Ascending aorta (tissue), 2 donors: ENCODE data around the gene SAYSD1. TPM values are rescaled to one million over a fixed set of nuclear protein-coding genes. Genes with fewer than 3 reads are reported as not detected.

ENCODE experiments used
- DNase-seq, 2 donors: peaks; one replicate each; pipeline ENCODE4 v3.0.0-alpha.2; 2019; ENCODE audit warnings: low spot score in 2 of 2
- H3K27ac ChIP-seq, 2 donors: fragments of 200-600 bp; sonication (generic); one replicate each; pipeline ENCODE4 v1.5.1; 2016 to 2017; ENCODE audit warnings: mild to moderate bottlenecking in 1 of 2
- H3K27me3 ChIP-seq: fragments of 200-600 bp; sonication (generic); one replicate; pipeline ENCODE4 v1.5.1; 2017
- H3K36me3 ChIP-seq, 2 donors: fragments of 200-600 bp; sonication (generic); one replicate each; pipeline ENCODE4 v1.5.1; 2016
- H3K4me1 ChIP-seq, 2 donors: fragments of 200-600 bp; sonication (generic); one replicate each; pipeline ENCODE4 v1.5.1; 2016 to 2017; ENCODE audit warnings: mild to moderate bottlenecking in 1 of 2
- H3K4me3 ChIP-seq, 2 donors: fragments of 200-600 bp; sonication (generic); one replicate each; pipeline ENCODE4 v1.5.1; 2016 to 2017; ENCODE audit warnings: mild to moderate bottlenecking in 1 of 2
- H3K9me3 ChIP-seq, 2 donors: fragments of 200-600 bp; sonication (generic); one replicate each; pipeline ENCODE4 v1.5.1; 2016
- CTCF ChIP-seq, 3 experiments: fragments of 200-600 bp in 2 of 3; fragments of 450-650 bp in 1 of 3; sonication (generic) in 2 of 3; IDR thresholded peaks; one replicate each; pipeline ENCODE4 v1.5.1; 2016 to 2019; ENCODE audit warnings: antibody characterized with exemption in 3 of 3, mild to moderate bottlenecking in 1 of 3, moderate library complexity in 1 of 3
- intact Hi-C: fragments of 100-400 bp; cut with DNase I; formaldehyde crosslinking; loops from one replicate; pipeline ENCODE4 v1.15.1; 2023
- total RNA-seq: library from RNA; depleted of rRNA; stranded (reverse); fragments of >200 nt; gene quantifications from one replicate; pipeline ENCODE4 v1.1.0, GENCODE V29; 2016

Gene SAYSD1
- total RNA-seq, 1 donor from 2014 or later = 2.1 TPM

DNA sequence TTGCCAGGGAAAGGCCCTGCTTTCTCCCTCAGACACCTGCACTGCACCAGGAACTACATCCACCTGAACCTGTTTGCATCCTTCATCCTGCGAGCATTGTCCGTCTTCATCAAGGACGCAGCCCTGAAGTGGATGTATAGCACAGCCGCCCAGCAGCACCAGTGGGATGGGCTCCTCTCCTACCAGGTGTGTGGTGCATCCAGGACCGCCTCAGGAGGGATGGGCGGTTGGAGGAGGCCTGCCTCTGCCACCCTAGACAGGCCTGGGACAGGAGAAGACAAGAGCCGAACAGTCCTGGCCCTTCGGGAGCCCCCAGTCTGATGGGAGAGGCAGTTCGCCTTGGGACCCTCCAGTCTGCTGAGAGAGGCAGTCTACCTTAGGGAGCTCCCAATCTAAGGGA lies 42.2 kb downstream of the SAYSD1 start:
- Histone ChIP-seq H3K36me3 (no peaks in the 10 kb centered on the region), H3K4me1 (no peaks in the 10 kb centered on the region), H3K4me3 (no peak overlapping the region), H3K27me3 (no peaks in the 10 kb centered on the region), H3K9me3 (no peaks in the 10 kb centered on the region), H3K27ac (no peak overlapping the region)
- intact Hi-C loops = no loop called here
- no peak for DNase-seq
- no peak for TF ChIP-seq CTCF (IDR thresholded peaks at IDR 0.05)

DNA sequence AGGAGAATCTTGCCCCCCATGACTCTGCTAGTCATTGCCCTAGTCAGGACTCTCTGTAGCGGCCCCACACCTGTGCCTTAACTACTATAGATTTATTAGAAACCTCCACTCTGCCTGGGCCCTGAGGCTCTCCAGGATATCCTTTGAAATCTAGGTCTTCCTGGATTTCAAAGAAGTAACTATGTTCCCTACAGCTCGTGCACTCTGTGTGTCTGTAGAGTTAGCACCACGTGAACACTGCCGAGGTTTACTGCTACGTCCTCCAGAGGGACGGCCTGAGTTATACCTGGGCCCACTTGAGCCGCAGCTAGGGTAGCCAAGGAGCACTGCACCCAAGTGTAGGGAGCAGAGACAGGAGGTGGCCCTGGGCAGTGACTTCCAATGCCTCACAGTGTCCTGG lies 46.6 kb downstream of the SAYSD1 start:
- no peak for TF ChIP-seq CTCF (IDR thresholded peaks at IDR 0.05)
- no peaks in the 10 kb centered on the region for H3K36me3 ChIP-seq
- H3K27me3 ChIP-seq = no peaks in the 10 kb centered on the region
- H3K27ac ChIP-seq = no peak overlapping the region
- H3K4me1 ChIP-seq = no peaks in the 10 kb centered on the region
- no peak for DNase-seq
- H3K4me3 ChIP-seq = no peak overlapping the region
- intact Hi-C loops = no loop called here
- H3K9me3 ChIP-seq = no peaks in the 10 kb centered on the region

DNA sequence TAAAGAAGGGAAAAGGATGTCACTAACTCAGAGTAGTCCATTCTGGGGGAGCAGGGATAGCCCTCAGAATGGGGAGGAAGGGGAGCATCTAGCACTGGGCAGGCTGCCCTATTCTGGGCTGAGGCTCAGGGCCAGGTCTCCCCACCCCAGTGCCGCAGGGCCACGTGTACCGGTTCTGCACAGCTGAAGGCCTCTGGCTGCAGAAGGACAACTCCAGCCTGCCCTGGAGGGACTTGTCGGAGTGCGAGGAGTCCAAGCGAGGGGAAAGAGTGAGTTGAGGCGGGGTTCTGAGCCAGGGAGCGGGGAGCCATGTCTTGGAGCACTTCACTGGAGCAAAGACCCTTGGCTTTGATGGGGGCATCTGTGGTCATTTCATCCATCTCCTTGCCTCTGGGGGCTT lies 49.4 kb downstream of the SAYSD1 start:
- H3K27ac ChIP-seq = no peak overlapping the region
- no peaks in the 10 kb centered on the region for H3K36me3 ChIP-seq
- no peak overlapping the region for H3K4me3 ChIP-seq
- no peak for TF ChIP-seq CTCF (IDR thresholded peaks at IDR 0.05)
- no peaks in the 10 kb centered on the region for H3K9me3 ChIP-seq
- no peaks in the 10 kb centered on the region for H3K27me3 ChIP-seq
- intact Hi-C loops = no loop called here
- no peak for DNase-seq
- no peaks in the 10 kb centered on the region for H3K4me1 ChIP-seq

DNA sequence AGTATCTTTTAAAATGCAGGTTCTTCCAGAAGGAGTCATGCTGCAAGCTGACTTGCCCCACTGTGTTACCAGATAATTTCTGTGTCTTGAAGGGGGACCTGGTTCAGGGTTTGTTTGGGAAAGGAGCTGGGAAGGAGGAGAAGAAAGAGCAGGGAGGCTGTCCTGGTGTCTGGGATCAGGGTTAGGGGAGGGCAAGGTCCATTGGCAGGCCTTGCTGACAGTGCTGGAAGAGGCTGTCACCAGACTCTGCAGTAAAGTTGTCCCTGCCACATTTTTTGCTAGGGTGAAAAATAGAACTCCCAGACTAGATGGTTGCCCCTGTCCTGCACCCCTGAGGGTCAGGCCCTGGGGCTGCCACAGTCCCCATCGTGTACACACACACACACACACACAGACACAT lies 51.5 kb downstream of the SAYSD1 start:
- no peak for DNase-seq
- Histone ChIP-seq H3K4me1 (no peaks in the 10 kb centered on the region), H3K9me3 (no peaks in the 10 kb centered on the region), H3K36me3 (no peaks in the 10 kb centered on the region), H3K4me3 (no peak overlapping the region), H3K27me3 (no peaks in the 10 kb centered on the region), H3K27ac (no peak overlapping the region)
- TF ChIP-seq CTCF (IDR thresholded peaks at IDR 0.05) = no peak
- intact Hi-C loops = no loop called here

DNA sequence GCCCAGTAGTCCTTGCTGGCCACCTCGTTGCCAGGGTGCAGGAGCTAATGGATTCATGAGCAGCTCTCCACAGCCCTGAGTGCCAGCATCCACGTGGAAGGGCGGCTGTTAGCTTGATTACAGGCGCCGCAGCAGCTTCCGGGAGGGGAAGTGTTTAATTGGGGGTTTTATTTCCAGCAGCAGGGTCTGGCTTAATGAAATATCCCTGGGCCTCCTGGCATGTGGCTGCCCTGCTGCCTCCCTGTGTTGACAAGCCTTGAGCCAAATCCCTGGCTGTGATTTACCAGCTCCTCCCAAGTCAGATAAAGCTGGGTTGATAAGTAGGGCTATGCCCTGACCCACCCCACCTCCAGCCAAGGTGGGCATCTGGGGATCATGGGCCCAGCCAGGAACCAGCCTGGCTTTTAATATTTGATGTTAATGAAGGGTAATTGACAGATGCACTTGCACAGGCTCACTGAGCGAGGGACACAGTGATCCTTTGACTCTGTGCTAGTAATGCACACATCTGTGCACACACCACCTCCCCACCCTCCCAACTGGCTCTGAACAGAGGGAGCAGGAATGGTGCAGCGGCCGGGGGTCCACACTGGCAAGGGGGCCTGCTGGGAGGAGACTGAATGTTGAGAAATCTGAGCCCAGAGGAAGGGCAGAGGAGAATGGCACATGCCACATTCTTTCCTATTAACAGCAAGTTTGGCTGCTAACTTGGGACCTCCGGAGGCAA lies 52.8 kb downstream of the SAYSD1 start:
- Histone ChIP-seq H3K9me3 (no peaks in the 10 kb centered on the region), H3K27me3 (no peaks in the 10 kb centered on the region), H3K36me3 (no peaks in the 10 kb centered on the region), H3K4me3 (no peak overlapping the region), H3K4me1 (no peaks in the 10 kb centered on the region), H3K27ac (no peak overlapping the region)
- intact Hi-C loops = no loop called here
- no peak for DNase-seq
- TF ChIP-seq CTCF (IDR thresholded peaks at IDR 0.05) = no peak

GRCh38 chr6:39061588-39061987 lies 53.4 kb downstream of the SAYSD1 start:
- no peak for DNase-seq
- H3K36me3 ChIP-seq = no peaks in the 10 kb centered on the region
- H3K4me1 ChIP-seq = no peaks in the 10 kb centered on the region
- intact Hi-C loops = no loop called here
- H3K9me3 ChIP-seq = no peaks in the 10 kb centered on the region
- H3K27me3 ChIP-seq = no peaks in the 10 kb centered on the region
- no peak for TF ChIP-seq CTCF (IDR thresholded peaks at IDR 0.05)
- no peak overlapping the region for H3K4me3 ChIP-seq
- no peak overlapping the region for H3K27ac ChIP-seq
